Endothelial cell of umbilical vein (primary cell): ENCODE data around the gene RSPRY1.

Experiments used
- CTCF ChIP-seq, 2 donors: IDR thresholded peaks; 1 replicate in 1 of 2; 2 replicates in 1 of 2; pipeline ENCODE4 v1.5.1; 2011; ENCODE audit warnings: low read length in 2 of 2, mild to moderate bottlenecking in 2 of 2, moderate library complexity in 2 of 2, control low read depth in 1 of 2, inconsistent platforms in 1 of 2, low read depth in 1 of 2; ENCODE audit not compliant: insufficient read depth in 1 of 2; ENCODE audit errors: extremely low read depth in 1 of 2
- EZH2 ChIP-seq: IDR thresholded peaks from 2 replicates; pipeline ENCODE4 v1.6.1; 2012; ENCODE audit warnings: borderline replicate concordance, low read depth, mild to moderate bottlenecking, moderate library complexity, low read length, inconsistent platforms; ENCODE audit not compliant: severe bottlenecking
- MAX ChIP-seq: IDR thresholded peaks from 2 replicates; pipeline ENCODE4 v1.6.1; 2011; ENCODE audit not compliant: insufficient read depth, insufficient read length
- MYC ChIP-seq: IDR thresholded peaks from one replicate; pipeline ENCODE4 v1.6.1; 2011; ENCODE audit warnings: mild to moderate bottlenecking, low read depth, low read length
- POLR2A ChIP-seq: IDR thresholded peaks from 2 replicates; pipeline ENCODE4 v1.6.1; 2012; ENCODE audit warnings: low read depth, mild to moderate bottlenecking, control low read depth, low read length
- POLR2AphosphoS5 ChIP-seq: IDR thresholded peaks from 2 replicates; pipeline ENCODE4 v1.6.1; 2012; ENCODE audit warnings: low read depth, mild to moderate bottlenecking, control low read depth, low read length, moderate library complexity; ENCODE audit not compliant: insufficient read depth

DNA sequence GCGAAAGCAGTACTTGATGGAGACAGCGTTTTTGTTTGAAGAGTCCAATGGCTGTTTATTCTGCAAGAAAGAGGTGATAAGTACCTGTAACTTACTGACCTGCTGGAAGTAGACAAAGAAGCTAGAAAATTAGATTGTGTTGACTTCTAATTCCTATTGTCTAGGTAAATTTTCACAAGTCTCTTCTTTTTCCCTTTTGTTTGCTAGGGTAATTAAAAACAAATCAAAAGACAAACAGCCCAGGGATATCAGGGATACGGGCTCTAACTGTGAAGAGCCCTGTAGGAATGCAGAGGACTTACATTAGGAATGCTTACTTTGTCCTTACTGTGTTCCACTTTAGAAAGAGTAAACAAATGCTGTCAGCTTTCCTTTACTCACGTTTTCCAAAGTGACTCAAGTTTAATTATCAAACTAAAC lies 7.3 kb upstream of the RSPRY1 start:
- TF ChIP-seq CTCF (IDR thresholded peaks at IDR 0.05; ENCODE audit: extremely low read depth in 1 of 2, insufficient read depth in 1 of 2, low read depth in 1 of 2, low read length in 2 of 2) (no peak), POLR2A (no peak), EZH2 (no peak), MYC (no peak), POLR2AphosphoS5 (no peak), MAX (no peak)
